ENCODE data around the gene STARD5. TPM values are rescaled to one million over a fixed set of nuclear protein-coding genes. Genes with fewer than 3 reads are reported as not detected.

Gene STARD5
- total RNA-seq, 1 donor from 2014 or later = 5.5 TPM

DNA sequence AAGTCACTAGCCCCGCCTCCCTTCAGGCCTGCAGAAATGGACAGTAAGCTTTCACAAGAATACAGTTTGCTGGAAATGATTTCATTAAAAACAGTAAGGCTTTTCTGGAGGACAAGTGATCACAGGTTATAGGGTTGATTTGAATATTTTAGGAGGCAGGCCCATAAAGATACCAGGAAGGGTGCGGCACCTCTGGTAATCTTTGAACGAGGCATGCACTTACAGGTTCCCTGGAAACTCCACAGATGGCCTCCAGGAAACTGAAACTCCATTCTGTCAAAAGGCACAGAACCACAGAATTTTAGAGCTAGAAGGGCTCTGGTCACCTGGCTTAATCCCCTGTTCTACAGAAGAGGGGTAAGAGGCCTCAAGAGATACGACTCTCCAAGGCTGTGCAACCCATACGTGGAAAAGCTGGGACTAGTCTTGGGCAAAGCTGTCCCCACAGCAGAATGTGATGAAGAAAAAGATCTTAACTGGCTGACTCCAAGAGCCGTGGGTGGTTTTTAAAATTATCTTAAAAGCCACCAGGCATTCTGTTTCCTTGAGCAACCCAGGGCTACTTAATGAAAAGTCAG lies 1.2 kb downstream of the STARD5 start:
- H3K9me3 Mint-ChIP-seq (ENCODE audit: unreplicated experiment) = no peaks in the 10 kb centered on the region
- Histone ChIP-seq H3K9me3 (ENCODE audit: insufficient read depth, low read depth, low read length) (no peaks in the 10 kb centered on the region), H2AFZ (ENCODE audit: low read depth, low read length) (no peak overlapping the region), H3K9ac (ENCODE audit: low read length) (peak overlapping the region; percentile 22), H4K20me1 (ENCODE audit: insufficient read depth, low read length) (no peaks in the 10 kb centered on the region), H3K27me3 (ENCODE audit: insufficient read depth, low read length) (no peaks in the 10 kb centered on the region), H3K4me2 (ENCODE audit: low read length) (peak overlapping the region; percentile 95), H3K79me2 (ENCODE audit: insufficient read depth, low read length) (peaks cover 4% of the 10 kb centered on the region), H3K4me1 (ENCODE audit: insufficient read depth, low read length) (peaks cover 21% of the 10 kb centered on the region), H3K36me3 (ENCODE audit: insufficient read depth, low read length) (peaks cover 6% of the 10 kb centered on the region), H3K4me3 (ENCODE audit: insufficient read depth, low read depth, low read length) (no peak overlapping the region), H3K27ac (ENCODE audit: low read depth, low read length) (no peak overlapping the region)
- DNase-seq (ENCODE audit: low read depth) (no peak), FAIRE-seq (no peak)
- TF ChIP-seq, protein P1, sequence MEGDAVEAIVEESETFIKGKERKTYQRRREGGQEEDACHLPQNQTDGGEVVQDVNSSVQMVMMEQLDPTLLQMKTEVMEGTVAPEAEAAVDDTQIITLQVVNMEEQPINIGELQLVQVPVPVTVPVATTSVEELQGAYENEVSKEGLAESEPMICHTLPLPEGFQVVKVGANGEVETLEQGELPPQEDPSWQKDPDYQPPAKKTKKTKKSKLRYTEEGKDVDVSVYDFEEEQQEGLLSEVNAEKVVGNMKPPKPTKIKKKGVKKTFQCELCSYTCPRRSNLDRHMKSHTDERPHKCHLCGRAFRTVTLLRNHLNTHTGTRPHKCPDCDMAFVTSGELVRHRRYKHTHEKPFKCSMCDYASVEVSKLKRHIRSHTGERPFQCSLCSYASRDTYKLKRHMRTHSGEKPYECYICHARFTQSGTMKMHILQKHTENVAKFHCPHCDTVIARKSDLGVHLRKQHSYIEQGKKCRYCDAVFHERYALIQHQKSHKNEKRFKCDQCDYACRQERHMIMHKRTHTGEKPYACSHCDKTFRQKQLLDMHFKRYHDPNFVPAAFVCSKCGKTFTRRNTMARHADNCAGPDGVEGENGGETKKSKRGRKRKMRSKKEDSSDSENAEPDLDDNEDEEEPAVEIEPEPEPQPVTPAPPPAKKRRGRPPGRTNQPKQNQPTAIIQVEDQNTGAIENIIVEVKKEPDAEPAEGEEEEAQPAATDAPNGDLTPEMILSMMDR (IDR thresholded peaks at IDR 0.05; ENCODE audit: insufficient read depth, low read depth, low read length) = no peak
- no peak for TF ChIP-seq EZH2 (IDR thresholded peaks at IDR 0.05; ENCODE audit: insufficient read depth, low read length)
- H3K36me3 Mint-ChIP-seq (ENCODE audit: low read depth, unreplicated experiment) = peaks cover 8% of the 10 kb centered on the region
- peak overlapping the region; percentile 76 for H3K4me3 Mint-ChIP-seq (ENCODE audit: unreplicated experiment)
- no peak overlapping the region for H3K27ac Mint-ChIP-seq (ENCODE audit: unreplicated experiment)
- H3K27me3 Mint-ChIP-seq (ENCODE audit: low read depth, unreplicated experiment) = no peaks in the 10 kb centered on the region
- peaks cover 24% of the 10 kb centered on the region for H3K4me1 Mint-ChIP-seq (ENCODE audit: low read depth, unreplicated experiment)

DNA sequence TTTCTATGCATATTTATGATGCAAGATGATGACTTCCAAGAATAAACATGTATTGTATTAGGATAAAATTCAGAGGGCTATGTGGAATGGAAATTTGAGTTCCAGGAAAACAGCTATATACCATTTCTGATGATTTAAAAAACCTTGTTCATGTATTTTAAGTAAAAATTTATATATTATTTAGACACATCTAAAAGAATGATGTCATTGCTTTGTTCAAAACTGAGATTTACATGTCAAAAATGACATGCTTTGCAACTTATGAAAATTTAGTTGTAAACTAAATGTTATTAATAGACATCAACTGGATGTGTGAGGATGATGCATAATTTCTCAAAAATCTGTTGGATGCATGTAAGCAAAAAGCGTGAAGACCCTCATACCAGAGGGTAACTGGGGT lies 2.3 kb downstream of the STARD5 start:
- Histone ChIP-seq H3K4me1 (ENCODE audit: insufficient read depth, low read length) (peaks cover 11% of the 10 kb centered on the region), H3K79me2 (ENCODE audit: insufficient read depth, low read length) (peaks cover 4% of the 10 kb centered on the region), H3K27ac (ENCODE audit: low read depth, low read length) (no peak overlapping the region)

DNA sequence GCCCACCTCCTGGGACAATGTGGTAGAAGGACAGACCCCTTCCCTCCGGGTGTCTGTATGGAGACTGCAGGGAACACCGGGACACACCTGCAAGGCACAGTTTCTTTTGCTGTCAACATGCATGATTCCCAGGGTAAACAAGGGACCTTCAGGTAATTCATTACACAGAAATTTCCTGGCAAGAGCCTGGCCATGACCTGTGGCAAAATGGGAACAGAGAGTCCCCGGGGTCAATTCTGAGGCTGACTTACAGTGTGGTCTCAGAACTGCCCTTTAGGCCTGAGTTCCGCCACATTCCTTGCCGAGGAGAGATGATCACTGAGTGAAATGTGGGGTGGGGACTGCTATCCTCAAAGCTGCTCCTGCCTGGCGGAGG lies 6.3 kb downstream of the STARD5 start:
- H3K4me1 Mint-ChIP-seq (ENCODE audit: low read depth, unreplicated experiment) = peaks cover 2% of the 10 kb centered on the region
- peaks cover 2% of the 10 kb centered on the region for H3K9me3 Mint-ChIP-seq (ENCODE audit: unreplicated experiment)
- no peak for FAIRE-seq
- no peak overlapping the region for H3K27ac Mint-ChIP-seq (ENCODE audit: unreplicated experiment)
- Histone ChIP-seq H3K9ac (ENCODE audit: low read length) (no peak overlapping the region), H3K4me2 (ENCODE audit: low read length) (no peak overlapping the region), H3K79me2 (ENCODE audit: insufficient read depth, low read length) (peaks cover 4% of the 10 kb centered on the region), H3K4me3 (ENCODE audit: insufficient read depth, low read depth, low read length) (no peak overlapping the region), H3K4me1 (ENCODE audit: insufficient read depth, low read length) (peaks cover 10% of the 10 kb centered on the region), H3K9me3 (ENCODE audit: insufficient read depth, low read depth, low read length) (no peaks in the 10 kb centered on the region), H3K27ac (ENCODE audit: low read depth, low read length) (no peak overlapping the region), H3K36me3 (ENCODE audit: insufficient read depth, low read length) (peaks cover 6% of the 10 kb centered on the region), H2AFZ (ENCODE audit: low read depth, low read length) (no peak overlapping the region), H4K20me1 (ENCODE audit: insufficient read depth, low read length) (no peaks in the 10 kb centered on the region), H3K27me3 (ENCODE audit: insufficient read depth, low read length) (no peaks in the 10 kb centered on the region)
- H3K36me3 Mint-ChIP-seq (ENCODE audit: low read depth, unreplicated experiment) = peaks cover 18% of the 10 kb centered on the region
- TF ChIP-seq, protein P1 (IDR thresholded peaks at IDR 0.05; ENCODE audit: insufficient read depth, low read depth, low read length) = no peak
- no peak for TF ChIP-seq EZH2 (IDR thresholded peaks at IDR 0.05; ENCODE audit: insufficient read depth, low read length)
- H3K4me3 Mint-ChIP-seq (ENCODE audit: unreplicated experiment) = no peak overlapping the region
- no peaks in the 10 kb centered on the region for H3K27me3 Mint-ChIP-seq (ENCODE audit: low read depth, unreplicated experiment)
- no peak for DNase-seq (ENCODE audit: low read depth)

More for the DNA sequence above, 2.3 kb downstream of the STARD5 start:
- H3K4me3 ChIP-seq (ENCODE audit: insufficient read depth, low read depth, low read length) = no peak overlapping the region
- no peaks in the 10 kb centered on the region for H3K9me3 Mint-ChIP-seq (ENCODE audit: unreplicated experiment)
- no peak overlapping the region for H2AFZ ChIP-seq (ENCODE audit: low read depth, low read length)
- H3K4me3 Mint-ChIP-seq (ENCODE audit: unreplicated experiment) = no peak overlapping the region
- H3K36me3 Mint-ChIP-seq (ENCODE audit: low read depth, unreplicated experiment) = peaks cover 9% of the 10 kb centered on the region
- DNase-seq (ENCODE audit: low read depth) = no peak
- FAIRE-seq = no peak
- H3K27me3 ChIP-seq (ENCODE audit: insufficient read depth, low read length) = no peaks in the 10 kb centered on the region
- no peak overlapping the region for H3K9ac ChIP-seq (ENCODE audit: low read length)
- H3K27ac Mint-ChIP-seq (ENCODE audit: unreplicated experiment) = no peak overlapping the region
- no peaks in the 10 kb centered on the region for H3K9me3 ChIP-seq (ENCODE audit: insufficient read depth, low read depth, low read length)
- H4K20me1 ChIP-seq (ENCODE audit: insufficient read depth, low read length) = no peaks in the 10 kb centered on the region
- H3K4me1 Mint-ChIP-seq (ENCODE audit: low read depth, unreplicated experiment) = peaks cover 13% of the 10 kb centered on the region
- no peak overlapping the region for H3K4me2 ChIP-seq (ENCODE audit: low read length)
- TF ChIP-seq, protein P1 (IDR thresholded peaks at IDR 0.05; ENCODE audit: insufficient read depth, low read depth, low read length) = no peak
- TF ChIP-seq EZH2 (IDR thresholded peaks at IDR 0.05; ENCODE audit: insufficient read depth, low read length) = no peak
- H3K36me3 ChIP-seq (ENCODE audit: insufficient read depth, low read length) = peaks cover 6% of the 10 kb centered on the region
- no peaks in the 10 kb centered on the region for H3K27me3 Mint-ChIP-seq (ENCODE audit: low read depth, unreplicated experiment)

Measured in astrocyte (in vitro differentiated cells and primary cell).